Lower leg skin (tissue), 3 donors: Measurements from ENCODE around the gene SH3BP2.

Experiments
- CTCF ChIP-seq, 3 donors: fragments of 450-650 bp; IDR thresholded peaks; one replicate each; pipeline ENCODE4 v1.5.1; 2016; ENCODE audit warnings: antibody characterized with exemption in 3 of 3, mild to moderate bottlenecking in 3 of 3, moderate library complexity in 2 of 3
- POLR2A ChIP-seq, 2 donors: fragments of 450-650 bp; IDR thresholded peaks; one replicate each; pipeline ENCODE4 v1.6.1; 2016 to 2017; ENCODE audit warnings: antibody characterized with exemption in 2 of 2, mild to moderate bottlenecking in 1 of 2, moderate library complexity in 1 of 2

- TF ChIP-seq CTCF (IDR thresholded peaks at IDR 0.05) (no peak), POLR2A (IDR thresholded peaks at IDR 0.05) (no peak)
Measured at GRCh38 chr4:2861631-2862436, 68.9 kb downstream of the SH3BP2 start.
